ENCODE results near the gene VAPA.

VAPA gene

DNA sequence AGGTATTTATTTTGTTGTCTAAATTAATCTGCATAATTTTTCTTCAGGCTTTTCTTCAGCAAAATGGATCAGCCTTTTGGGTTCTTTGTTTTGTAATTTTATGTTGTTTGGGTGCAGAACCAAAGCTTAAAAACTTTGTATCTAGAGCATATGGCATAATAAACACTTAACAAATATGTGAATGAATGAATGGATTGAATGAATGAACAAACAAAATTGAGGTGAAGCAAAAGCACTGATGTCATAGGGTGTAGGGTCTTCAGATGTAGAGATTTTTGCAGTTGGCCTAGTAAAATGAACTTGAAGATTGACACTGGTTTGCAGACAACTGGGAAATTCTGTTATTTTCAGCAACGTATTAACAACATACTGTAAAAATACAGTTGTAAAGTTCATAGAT, 17.3 kb downstream of the VAPA start:
- no peak overlapping the region for H3K27ac ChIP-seq
- TF ChIP-seq ZFX (IDR thresholded peaks at IDR 0.05; ENCODE audit: borderline replicate concordance), result no peak

DNA sequence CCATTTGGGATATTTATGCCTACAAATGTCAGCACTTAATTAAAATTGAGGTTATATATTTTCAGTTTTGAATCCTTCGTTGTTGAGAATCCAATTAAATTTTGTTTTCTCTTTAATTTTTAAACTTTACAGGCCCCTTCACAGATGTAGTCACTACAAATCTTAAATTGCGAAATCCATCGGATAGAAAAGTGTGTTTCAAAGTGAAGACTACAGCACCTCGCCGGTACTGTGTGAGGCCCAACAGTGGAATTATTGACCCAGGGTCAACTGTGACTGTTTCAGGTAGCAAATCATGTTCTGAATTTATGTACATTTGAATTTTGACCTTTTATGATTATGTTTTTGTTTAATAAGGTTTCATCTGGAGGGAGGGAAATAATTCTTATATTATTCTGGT, 17.9 kb downstream of the VAPA start:
- H3K27ac ChIP-seq, result no peak overlapping the region
- TF ChIP-seq, protein P1, sequence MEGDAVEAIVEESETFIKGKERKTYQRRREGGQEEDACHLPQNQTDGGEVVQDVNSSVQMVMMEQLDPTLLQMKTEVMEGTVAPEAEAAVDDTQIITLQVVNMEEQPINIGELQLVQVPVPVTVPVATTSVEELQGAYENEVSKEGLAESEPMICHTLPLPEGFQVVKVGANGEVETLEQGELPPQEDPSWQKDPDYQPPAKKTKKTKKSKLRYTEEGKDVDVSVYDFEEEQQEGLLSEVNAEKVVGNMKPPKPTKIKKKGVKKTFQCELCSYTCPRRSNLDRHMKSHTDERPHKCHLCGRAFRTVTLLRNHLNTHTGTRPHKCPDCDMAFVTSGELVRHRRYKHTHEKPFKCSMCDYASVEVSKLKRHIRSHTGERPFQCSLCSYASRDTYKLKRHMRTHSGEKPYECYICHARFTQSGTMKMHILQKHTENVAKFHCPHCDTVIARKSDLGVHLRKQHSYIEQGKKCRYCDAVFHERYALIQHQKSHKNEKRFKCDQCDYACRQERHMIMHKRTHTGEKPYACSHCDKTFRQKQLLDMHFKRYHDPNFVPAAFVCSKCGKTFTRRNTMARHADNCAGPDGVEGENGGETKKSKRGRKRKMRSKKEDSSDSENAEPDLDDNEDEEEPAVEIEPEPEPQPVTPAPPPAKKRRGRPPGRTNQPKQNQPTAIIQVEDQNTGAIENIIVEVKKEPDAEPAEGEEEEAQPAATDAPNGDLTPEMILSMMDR (IDR thresholded peaks at IDR 0.05), result no peak
- no peak for TF ChIP-seq ZFX (IDR thresholded peaks at IDR 0.05; ENCODE audit: borderline replicate concordance)

DNA sequence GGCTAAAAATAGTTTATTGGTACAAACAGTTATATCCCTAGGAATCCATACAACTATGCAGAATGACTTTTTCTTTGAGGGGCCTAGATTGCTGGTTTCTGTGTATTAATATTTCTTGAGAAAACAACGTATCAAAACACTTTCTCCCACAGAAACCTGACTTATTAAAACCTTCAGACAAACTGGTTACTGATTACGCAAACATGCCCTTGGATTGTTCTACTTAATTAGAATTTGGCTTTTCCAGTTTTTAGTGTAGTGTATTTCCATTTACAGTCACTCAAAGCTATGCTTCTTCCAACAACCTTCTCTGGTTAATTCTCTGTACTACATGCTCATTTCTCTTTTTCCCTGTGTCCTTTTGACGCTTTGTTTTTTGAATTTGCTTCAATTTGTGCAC, 20.0 kb downstream of the VAPA start:
- TF ChIP-seq, protein P1 (IDR thresholded peaks at IDR 0.05), result no peak
- no peak for TF ChIP-seq ZFX (IDR thresholded peaks at IDR 0.05; ENCODE audit: borderline replicate concordance)
- H3K27ac ChIP-seq, result no peak overlapping the region; the same call in 1 of the 2 replicates

DNA sequence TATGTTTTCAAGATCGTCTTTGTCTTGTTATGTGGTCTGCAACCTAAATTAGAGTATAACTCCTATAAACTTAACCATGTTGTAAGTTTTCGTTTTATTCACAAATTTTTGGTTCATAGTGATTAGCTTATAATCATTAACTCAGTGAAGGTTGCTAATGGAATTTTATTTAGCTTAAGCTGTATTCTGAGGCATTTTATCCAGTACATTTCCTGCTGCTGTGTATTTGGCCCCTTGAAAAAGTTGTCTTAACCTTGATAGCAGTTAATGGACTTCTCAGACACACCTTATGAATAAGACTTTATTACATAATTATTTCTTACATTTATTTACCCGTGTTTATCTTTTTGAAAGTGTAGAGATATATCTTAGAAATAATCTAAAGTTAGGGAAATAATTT, 20.5 kb downstream of the VAPA start:
- TF ChIP-seq, protein P1 (IDR thresholded peaks at IDR 0.05), result no peak
- TF ChIP-seq ZFX (IDR thresholded peaks at IDR 0.05; ENCODE audit: borderline replicate concordance), result no peak
- no peak overlapping the region for H3K27ac ChIP-seq

GRCh38 chr18:9941103-9941502, 27.3 kb downstream of the VAPA start:
- TF ChIP-seq, protein P1 (IDR thresholded peaks at IDR 0.05), result no peak
- TF ChIP-seq ZFX (IDR thresholded peaks at IDR 0.05; ENCODE audit: borderline replicate concordance), result no peak
- H3K27ac ChIP-seq, result no peak overlapping the region

- TF ChIP-seq ZFX (IDR thresholded peaks at IDR 0.05; ENCODE audit: borderline replicate concordance), result no peak
- TF ChIP-seq, protein P1 (IDR thresholded peaks at IDR 0.05), result no peak
- no peak overlapping the region for H3K27ac ChIP-seq
Measured at GRCh38 chr18:9941660-9942059, 27.8 kb downstream of the VAPA start.

DNA sequence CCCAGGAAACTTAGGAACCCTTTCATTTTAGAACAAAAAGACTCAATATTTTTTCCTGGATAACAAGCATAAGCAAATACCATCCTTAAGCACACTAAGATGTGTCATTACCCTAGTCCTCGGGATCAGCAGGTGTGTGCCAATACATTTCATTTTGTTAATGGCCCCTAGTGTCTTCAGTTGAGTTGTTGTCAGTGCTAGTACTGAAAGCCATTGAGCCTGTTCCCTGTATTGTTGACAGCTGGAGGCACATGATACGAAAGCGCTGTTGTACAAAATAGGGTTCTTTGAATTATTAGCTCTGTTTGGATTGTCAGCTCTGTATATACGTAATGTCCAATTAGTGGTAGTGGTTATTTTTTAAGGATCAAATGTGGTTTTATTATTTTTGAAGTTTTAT, 29.5 kb downstream of the VAPA start:
- H3K27ac ChIP-seq, result no peak overlapping the region
- TF ChIP-seq ZFX (IDR thresholded peaks at IDR 0.05; ENCODE audit: borderline replicate concordance), result no peak
- TF ChIP-seq, protein P1 (IDR thresholded peaks at IDR 0.05), result no peak

- H3K27ac ChIP-seq, result no peak overlapping the region
- no peak for TF ChIP-seq ZFX (IDR thresholded peaks at IDR 0.05; ENCODE audit: borderline replicate concordance)
- TF ChIP-seq, protein P1 (IDR thresholded peaks at IDR 0.05), result no peak
Measured at GRCh38 chr18:9944805-9945204, 31.0 kb downstream of the VAPA start.

Measured in 22Rv1 (cell line).